A673 (cell line): ENCODE data around the gene TK2. TPM values are rescaled to one million over a fixed set of nuclear protein-coding genes. Genes with fewer than 3 reads are reported as not detected.

Experiments used
- BruUV-seq: library from RNA; stranded (reverse); fragments of 400-500 nt; replicated peaks from 2 replicates; lab custom pipeline; 2021; lab: Mats Ljungman, UMichigan
- CTCF ChIA-PET: fragments of 300-600 bp; sonication (Branson Sonifier 250); formaldehyde crosslinking; loops from one replicate; lab custom pipeline; 2022; ENCODE audit warnings: antibody characterized with exemption; lab: Charles Lee
- POLR2A ChIA-PET: fragments of 300-600 bp; sonication (Branson Sonifier 250); formaldehyde crosslinking; loops from one replicate; lab custom pipeline; 2022; ENCODE audit warnings: antibody characterized with exemption; ENCODE audit not compliant: low non-redundant PET; lab: Charles Lee
- DNase-seq: peaks from one replicate; pipeline ENCODE4 v3.0.0-alpha.2; 2015; ENCODE audit warnings: low spot score
- H3K27ac ChIP-seq: fragments of 200-600 bp; sonication (generic); 2 replicates; pipeline ENCODE4 v1.5.1; 2016; ENCODE audit warnings: mixed run types, low read depth, mild to moderate bottlenecking, mixed read lengths, antibody characterized with exemption, low read length; ENCODE audit not compliant: poor library complexity, severe bottlenecking
- H3K27me3 ChIP-seq: fragments of 200-600 bp; sonication (generic); replicated peaks from 2 replicates; pipeline ENCODE4 v1.6.1; 2017; ENCODE audit warnings: mixed run types, low read depth, mild to moderate bottlenecking, mixed read lengths, antibody characterized with exemption, low read length; ENCODE audit not compliant: insufficient read depth, poor library complexity
- H3K36me3 ChIP-seq: fragments of 200-600 bp; sonication (generic); 2 replicates; pipeline ENCODE4 v1.6.1; 2016; ENCODE audit warnings: mixed run types, mild to moderate bottlenecking, mixed read lengths, antibody characterized with exemption, low read length; ENCODE audit not compliant: insufficient read depth, poor library complexity, severe bottlenecking
- H3K4me1 ChIP-seq: fragments of 200-600 bp; sonication (generic); 2 replicates; pipeline ENCODE4 v1.6.1; 2017; ENCODE audit warnings: mixed run types, mild to moderate bottlenecking, mixed read lengths, antibody characterized with exemption, low read length; ENCODE audit not compliant: insufficient read depth, poor library complexity, severe bottlenecking
- H3K4me3 ChIP-seq: fragments of 200-600 bp; sonication (generic); 2 replicates; pipeline ENCODE4 v1.5.1; 2016; ENCODE audit warnings: low read depth, mixed run types, mild to moderate bottlenecking, mixed read lengths, low read length; ENCODE audit not compliant: poor library complexity, severe bottlenecking
- H3K9me3 ChIP-seq: fragments of 200-600 bp; sonication (generic); 2 replicates; pipeline ENCODE4 v1.6.1; 2016; ENCODE audit warnings: mixed run types, low read depth, mild to moderate bottlenecking, mixed read lengths, antibody characterized with exemption, low read length; ENCODE audit not compliant: poor library complexity, severe bottlenecking
- EZH2 ChIP-seq: fragments of 200-600 bp; sonication (generic); IDR thresholded peaks from 2 replicates; pipeline ENCODE4 v1.6.1; 2017; ENCODE audit warnings: borderline replicate concordance, low read depth, mild to moderate bottlenecking, mixed read lengths, antibody characterized with exemption, low read length; ENCODE audit not compliant: poor library complexity, severe bottlenecking
- intact Hi-C: fragments of 100-400 bp; cut with micrococcal nuclease; formaldehyde crosslinking; loops from one replicate; pipeline ENCODE4 v1.10.0; 2022; ENCODE audit not compliant: unreplicated experiment
- total RNA-seq: library from RNA; stranded (reverse); gene quantifications from 2 replicates; pipeline ENCODE4 v1.2.3, GENCODE V29; 2021
- TF ChIP-seq, protein P1 (sequence below): fragments of 300-800, 200-600 bp; sonication (generic); conservative IDR thresholded peaks from 2 replicates; pipeline ENCODE4 v1.5.1; 2017; ENCODE audit warnings: low read depth, mild to moderate bottlenecking, antibody characterized with exemption, low read length, moderate library complexity, mixed read lengths

Gene TK2
- total RNA-seq, 1 experiment from 2014 or later: 8.2 TPM

GRCh38 chr16:66544016-66544757 lies 5.7 kb downstream of the TK2 start:
- no peaks in the 10 kb centered on the region for H3K27me3 ChIP-seq
- H3K4me1 ChIP-seq: peaks cover 3% of the 10 kb centered on the region
- ChIA-PET POLR2A (no interaction called here), CTCF (interaction anchor here (1.0 kb wide), 1 partner anchor 64 kb away, joined by 3 read pairs; no protein-coding TSS in a partner anchor)
- no peak for TF ChIP-seq EZH2
- TF ChIP-seq, protein P1, sequence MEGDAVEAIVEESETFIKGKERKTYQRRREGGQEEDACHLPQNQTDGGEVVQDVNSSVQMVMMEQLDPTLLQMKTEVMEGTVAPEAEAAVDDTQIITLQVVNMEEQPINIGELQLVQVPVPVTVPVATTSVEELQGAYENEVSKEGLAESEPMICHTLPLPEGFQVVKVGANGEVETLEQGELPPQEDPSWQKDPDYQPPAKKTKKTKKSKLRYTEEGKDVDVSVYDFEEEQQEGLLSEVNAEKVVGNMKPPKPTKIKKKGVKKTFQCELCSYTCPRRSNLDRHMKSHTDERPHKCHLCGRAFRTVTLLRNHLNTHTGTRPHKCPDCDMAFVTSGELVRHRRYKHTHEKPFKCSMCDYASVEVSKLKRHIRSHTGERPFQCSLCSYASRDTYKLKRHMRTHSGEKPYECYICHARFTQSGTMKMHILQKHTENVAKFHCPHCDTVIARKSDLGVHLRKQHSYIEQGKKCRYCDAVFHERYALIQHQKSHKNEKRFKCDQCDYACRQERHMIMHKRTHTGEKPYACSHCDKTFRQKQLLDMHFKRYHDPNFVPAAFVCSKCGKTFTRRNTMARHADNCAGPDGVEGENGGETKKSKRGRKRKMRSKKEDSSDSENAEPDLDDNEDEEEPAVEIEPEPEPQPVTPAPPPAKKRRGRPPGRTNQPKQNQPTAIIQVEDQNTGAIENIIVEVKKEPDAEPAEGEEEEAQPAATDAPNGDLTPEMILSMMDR: no peak
- no peaks in the 10 kb centered on the region for H3K9me3 ChIP-seq
- intact Hi-C loops: no loop called here
- no peaks in the 10 kb centered on the region for H3K36me3 ChIP-seq
- H3K4me3 ChIP-seq: no peak overlapping the region
- BruUV-seq: no TSS peak
- H3K27ac ChIP-seq: no peak overlapping the region
- no peak for DNase-seq

DNA sequence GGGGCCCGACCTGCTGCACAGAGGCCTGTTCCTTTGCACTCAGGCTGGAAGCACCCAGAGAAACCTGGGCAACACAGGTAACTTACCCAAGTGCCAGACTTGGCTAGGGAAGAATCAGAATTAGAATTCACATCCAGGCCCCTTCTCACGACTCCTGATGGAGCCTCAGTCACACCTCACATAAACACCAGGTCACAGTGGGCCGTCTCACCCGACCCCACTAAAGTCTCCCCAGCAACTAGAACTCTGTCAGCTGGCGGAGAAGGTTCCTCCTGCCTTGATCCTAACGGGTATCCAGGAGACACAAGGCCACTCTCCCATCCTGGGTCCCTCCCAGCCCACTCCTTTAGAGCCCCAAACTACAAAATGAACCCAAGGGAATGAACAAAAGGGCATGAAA lies 6.4 kb downstream of the TK2 start:
- no peaks in the 10 kb centered on the region for H3K36me3 ChIP-seq
- ChIA-PET POLR2A (no interaction called here), CTCF (no interaction called here)
- no peak for DNase-seq
- H3K27me3 ChIP-seq: no peaks in the 10 kb centered on the region
- no TSS peak for BruUV-seq
- H3K4me3 ChIP-seq: no peak overlapping the region
- H3K9me3 ChIP-seq: no peaks in the 10 kb centered on the region
- intact Hi-C loops: no loop called here
- TF ChIP-seq EZH2: no peak
- TF ChIP-seq, protein P1: no peak
- no peaks in the 10 kb centered on the region for H3K4me1 ChIP-seq
- H3K27ac ChIP-seq: no peak overlapping the region

- TF ChIP-seq EZH2: no peak
- intact Hi-C loops: no loop called here
- ChIA-PET CTCF (no interaction called here), POLR2A (interaction anchor here (0.7 kb wide), 1 partner anchor 126 kb away, joined by 4 read pairs; no protein-coding TSS in a partner anchor)
- BruUV-seq: no TSS peak
- Histone ChIP-seq H3K36me3 (no peaks in the 10 kb centered on the region), H3K27ac (no peak overlapping the region), H3K27me3 (no peaks in the 10 kb centered on the region), H3K9me3 (no peaks in the 10 kb centered on the region), H3K4me1 (no peaks in the 10 kb centered on the region), H3K4me3 (no peak overlapping the region)
- DNase-seq: no peak
Observed at GRCh38 chr16:66542396-66542795, 7.5 kb downstream of the TK2 start.
